Adrenal gland (tissue), 12 donors: ENCODE data around the gene GNAO1. TPM values are rescaled to one million over a fixed set of nuclear protein-coding genes. Genes with fewer than 3 reads are reported as not detected.

Experiments
- DNase-seq, 7 donors: peaks; one replicate each; pipeline ENCODE4 v3.0.0-alpha.2; 2019 to 2020
- H3K27ac ChIP-seq, 5 donors: fragments of 200-600 bp; sonication (generic) in 4 of 5; 1 replicate in 3 of 5; 2 replicates in 2 of 5; pipeline versions ENCODE4 v1.5.1 to v1.8.0; 2016 to 2020; ENCODE audit warnings: mild to moderate bottlenecking in 1 of 5
- H3K27me3 ChIP-seq: fragments of 200-600 bp; 2 replicates; pipeline ENCODE4 v1.8.0; 2021
- H3K36me3 ChIP-seq, 2 donors: fragments of 200-600 bp; replicated peaks in 1 of 2; 1 replicate in 1 of 2; 2 replicates in 1 of 2; pipeline versions ENCODE4 v1.5.1 to v1.8.0; 2018 to 2022
- H3K4me1 ChIP-seq, 2 donors: fragments of 200-600 bp; replicated peaks in 1 of 2; 1 replicate in 1 of 2; 2 replicates in 1 of 2; pipeline versions ENCODE4 v1.5.1 to v1.8.0; 2018 to 2021
- H3K4me3 ChIP-seq, 4 donors: fragments of 200-600 bp; sonication (generic) in 3 of 4; one replicate each; pipeline ENCODE4 v1.5.1; 2016 to 2018
- H3K9me3 ChIP-seq, 3 donors: fragments of 200-600 bp; sonication (generic) in 1 of 3; replicated peaks in 1 of 3; 1 replicate in 2 of 3; 2 replicates in 1 of 3; pipeline versions ENCODE4 v1.5.1 to v1.8.0; 2016 to 2021
- POLR2A ChIP-seq, 2 donors: fragments of 450-650 bp; IDR thresholded peaks; one replicate each; pipeline ENCODE4 v1.6.1; 2017; ENCODE audit warnings: antibody characterized with exemption in 2 of 2, mild to moderate bottlenecking in 2 of 2, moderate library complexity in 1 of 2
- WGBS, 4 donors: extraction: QIAGEN DNeasy Blood & Tissue Kit in 2 of 4; methylation state at CpG; one replicate each; pipeline versions ENCODE4 v1.1.5 to v1.1.7; 2013 to 2017; 5-methylcytosine and 5-hydroxymethylcytosine counted together
- intact Hi-C, 2 donors: fragments of 100-400 bp; cut with DNase I; formaldehyde crosslinking; loops; one replicate each; pipeline versions ENCODE4 v1.14.1 to v1.15.0; 2022 to 2023
- polyA plus RNA-seq, 3 donors: library from polyadenylated mRNA; stranded (reverse); fragments of 200-250 nt in 2 of 3; fragments of 350-450 nt in 1 of 3; fragmentation: Illumina TruSeq in 1 of 3; extraction: RNeasy Lipid Tissue Mini Kit (QIAGEN cat#74804) in 1 of 3; gene quantifications; one replicate each; pipeline ENCODE4 v1.2.3, GENCODE V29; 2013 to 2014
- total RNA-seq, 9 donors: library from RNA; depleted of rRNA in 4 of 9; stranded (reverse); fragments of >200 nt in 4 of 9; fragments of 120-200 nt in 1 of 9; fragmentation: NEBNext Ultra II Directional in 1 of 9; extraction: Animal tissue kit (Norgen Biotek cat#: 25700) in 1 of 9; gene quantifications; one replicate each; pipeline versions ENCODE4 v1.1.0 to v1.2.4, GENCODE V29; 2013 to 2023
- TF ChIP-seq, protein P1 (sequence below), 6 experiments: fragments of 450-650 bp in 4 of 6; fragments of 200-600 bp in 2 of 6; sonication (generic) in 1 of 6; IDR thresholded peaks; 1 replicate in 5 of 6; 2 replicates in 1 of 6; pipeline versions ENCODE4 v1.5.1 to v1.8.0; 2016 to 2021; ENCODE audit warnings: antibody characterized with exemption in 6 of 6, mild to moderate bottlenecking in 2 of 6, moderate library complexity in 1 of 6
- donor health status: healthy with polysubstance abuse.
- donor health status: Bipolar disorder and iron deficiency.
- donor health status: DM: yes; HTN: yes; CAD: no.
- donor health status: DM: no; HTN: no; CAD: no.
- donor health status: DM: no; HTN: no; CAD: no.
- donor health status: DM: yes; HTN: yes; CAD: no.

The GNAO1 gene
- total and polyA plus RNA-seq, 12 donors = 1.8 to 36.6 (median 5.9) TPM

DNA sequence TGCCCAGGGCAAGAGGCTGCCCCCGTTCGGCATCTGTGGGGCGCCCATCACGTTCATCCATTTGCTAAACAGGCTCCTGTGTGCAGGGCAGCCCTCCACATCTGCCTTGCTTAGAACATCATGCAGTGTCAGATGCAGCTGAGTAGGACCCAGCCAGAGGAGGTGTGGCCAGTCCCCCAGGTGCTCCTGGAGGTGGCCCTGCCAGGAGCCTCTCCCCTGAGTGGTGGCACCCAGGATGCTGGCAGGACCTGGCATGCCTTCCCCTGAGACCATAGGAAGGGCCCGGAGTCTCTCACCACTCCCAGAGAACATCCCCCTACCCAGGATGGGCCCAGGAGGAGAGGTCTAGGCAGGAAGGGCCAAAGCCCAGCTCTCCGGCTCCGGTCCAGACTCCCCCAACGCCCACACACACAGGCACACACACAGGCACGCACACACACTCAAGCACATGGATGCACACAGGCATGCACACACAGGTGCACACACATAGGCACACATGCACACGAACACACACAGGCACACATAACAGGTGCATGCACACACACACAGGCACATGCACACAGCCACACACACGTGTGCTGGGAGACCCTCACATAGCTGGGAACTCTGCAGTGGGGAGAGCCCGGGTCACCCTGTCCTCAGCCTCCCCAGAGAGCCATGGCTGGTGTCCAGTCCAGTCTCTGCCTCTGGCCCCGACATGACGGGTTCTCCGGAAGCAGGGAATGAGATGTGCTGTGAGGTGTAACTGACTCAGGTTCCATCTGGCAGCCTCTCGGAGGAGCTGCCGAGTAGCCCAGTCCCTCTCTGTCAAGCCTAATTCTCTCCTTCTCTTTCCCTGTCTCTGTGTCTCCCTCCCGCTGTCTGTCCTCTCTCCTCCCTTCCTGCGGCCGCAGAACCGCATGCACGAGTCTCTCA lies 159.5 kb downstream of the GNAO1 start:
- Histone ChIP-seq H3K27me3 (no peaks in the 10 kb centered on the region), H3K4me3 (no peak overlapping the region), H3K9me3 (no peaks in the 10 kb centered on the region), H3K4me1 (no peaks in the 10 kb centered on the region), H3K36me3 (no peaks in the 10 kb centered on the region), H3K27ac (no peak overlapping the region)
- intact Hi-C loops = no loop called here
- DNase-seq = no peak
- WGBS, 4 donors = 76 to 89% (median 81%) methylated on average over 9 to 22 of the region's 22 CpGs
- no peak for TF ChIP-seq POLR2A (IDR thresholded peaks at IDR 0.05)
- TF ChIP-seq, protein P1, sequence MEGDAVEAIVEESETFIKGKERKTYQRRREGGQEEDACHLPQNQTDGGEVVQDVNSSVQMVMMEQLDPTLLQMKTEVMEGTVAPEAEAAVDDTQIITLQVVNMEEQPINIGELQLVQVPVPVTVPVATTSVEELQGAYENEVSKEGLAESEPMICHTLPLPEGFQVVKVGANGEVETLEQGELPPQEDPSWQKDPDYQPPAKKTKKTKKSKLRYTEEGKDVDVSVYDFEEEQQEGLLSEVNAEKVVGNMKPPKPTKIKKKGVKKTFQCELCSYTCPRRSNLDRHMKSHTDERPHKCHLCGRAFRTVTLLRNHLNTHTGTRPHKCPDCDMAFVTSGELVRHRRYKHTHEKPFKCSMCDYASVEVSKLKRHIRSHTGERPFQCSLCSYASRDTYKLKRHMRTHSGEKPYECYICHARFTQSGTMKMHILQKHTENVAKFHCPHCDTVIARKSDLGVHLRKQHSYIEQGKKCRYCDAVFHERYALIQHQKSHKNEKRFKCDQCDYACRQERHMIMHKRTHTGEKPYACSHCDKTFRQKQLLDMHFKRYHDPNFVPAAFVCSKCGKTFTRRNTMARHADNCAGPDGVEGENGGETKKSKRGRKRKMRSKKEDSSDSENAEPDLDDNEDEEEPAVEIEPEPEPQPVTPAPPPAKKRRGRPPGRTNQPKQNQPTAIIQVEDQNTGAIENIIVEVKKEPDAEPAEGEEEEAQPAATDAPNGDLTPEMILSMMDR (IDR thresholded peaks at IDR 0.05) = no peak

DNA sequence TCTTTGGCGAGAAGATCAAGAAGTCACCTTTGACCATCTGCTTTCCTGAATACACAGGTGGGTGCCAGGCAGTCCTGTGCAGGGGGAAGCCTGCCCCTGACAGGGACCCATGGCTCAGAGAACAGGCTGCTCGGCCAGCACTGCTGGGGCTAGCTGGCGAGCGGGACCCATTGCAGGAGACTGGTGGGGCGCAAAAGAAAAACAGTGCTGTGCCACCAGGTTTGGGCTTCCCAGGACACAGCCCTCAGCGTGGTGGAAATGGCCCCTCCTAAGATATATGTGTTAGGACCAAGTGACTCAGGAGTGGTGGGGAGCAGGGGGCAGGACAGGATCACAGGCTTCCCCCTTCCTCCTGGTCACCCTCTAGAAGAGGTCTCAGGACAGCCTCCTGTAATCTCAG lies 160.2 kb downstream of the GNAO1 start:
- H3K9me3 ChIP-seq = no peaks in the 10 kb centered on the region
- no peak overlapping the region for H3K27ac ChIP-seq
- peaks cover 0 to 6% of the 10 kb centered on the region in 2 donors for H3K4me1 ChIP-seq
- no peaks in the 10 kb centered on the region for H3K36me3 ChIP-seq
- TF ChIP-seq, protein P1 (IDR thresholded peaks at IDR 0.05) = no peak
- no peak for TF ChIP-seq POLR2A (IDR thresholded peaks at IDR 0.05)
- intact Hi-C loops = no loop called here
- no peak overlapping the region for H3K4me3 ChIP-seq
- no peak for DNase-seq
- H3K27me3 ChIP-seq = no peaks in the 10 kb centered on the region
- WGBS, 4 donors = 70 to 98% (median 90%) methylated on average over 5 to 6 of the region's 6 CpGs

DNA sequence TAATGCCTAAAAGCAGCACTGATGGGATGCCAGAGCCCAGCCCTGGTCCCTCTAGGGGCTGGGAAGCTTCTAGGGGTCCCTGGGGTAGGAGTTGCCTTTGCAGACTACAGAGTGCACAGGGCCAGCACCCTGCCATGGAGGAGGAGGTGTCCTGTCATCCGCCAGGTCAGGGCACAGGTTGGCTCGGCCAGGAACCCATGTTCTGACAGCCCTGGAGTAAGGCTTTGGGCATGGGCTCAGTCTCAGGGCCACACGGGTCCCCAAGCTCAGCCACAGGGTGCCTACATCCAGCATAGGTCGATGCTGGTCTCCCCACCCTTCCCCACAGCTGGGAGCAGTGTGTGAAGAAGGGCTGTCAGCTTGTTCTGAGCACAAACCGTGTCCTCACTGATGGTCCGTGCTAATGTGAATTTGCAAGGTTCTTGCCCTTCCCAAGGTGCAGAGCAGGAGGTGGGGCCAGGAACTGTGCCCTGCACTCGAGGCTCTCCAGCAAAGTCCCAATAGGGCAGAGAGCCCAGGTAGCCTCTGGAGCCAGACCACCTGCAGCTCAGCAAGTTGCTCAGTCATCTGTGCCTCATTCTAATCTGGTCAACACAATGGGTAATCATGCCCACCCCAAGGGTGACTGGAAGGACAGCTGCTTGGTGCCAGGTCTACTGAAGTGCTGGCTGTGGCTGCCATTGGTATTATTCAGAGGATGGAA lies 161.2 kb downstream of the GNAO1 start:
- TF ChIP-seq POLR2A (IDR thresholded peaks at IDR 0.05) = no peak
- TF ChIP-seq, protein P1 (IDR thresholded peaks at IDR 0.05) = no peak
- WGBS, 4 donors = 60 to 92% (median 84%) methylated on average over 1 to 7 of the region's 7 CpGs
- intact Hi-C loops = no loop called here
- Histone ChIP-seq H3K27me3 (no peaks in the 10 kb centered on the region), H3K36me3 (no peaks in the 10 kb centered on the region), H3K4me3 (no peak overlapping the region), H3K9me3 (no peaks in the 10 kb centered on the region), H3K27ac (no peak overlapping the region), H3K4me1 (peaks cover 6 to 10% of the 10 kb centered on the region in 2 donors)
- DNase-seq = peak in 2 of 7 donors; percentile 4 to 48
